DND-41 (cell line): Measurements from ENCODE around the gene TTC28.
A peak's percentile ranks its signal among the peaks of the same experiment; 100 is the strongest.

ENCODE experiments used
- ATAC-seq: fragments of 200-7000 bp; cut with Tn5 transposase; 3 replicates; pipeline ENCODE4 v1.9.1; 2021; ENCODE audit warnings: low read depth; ENCODE audit not compliant: insufficient read depth
- DNase-seq: peaks from one replicate; pipeline ENCODE4 v3.0.0-alpha.2; 2020
- H2AFZ ChIP-seq: 2 replicates; pipeline ENCODE4 v1.6.0; 2012; ENCODE audit warnings: low read depth, low read length
- H3K27ac ChIP-seq: 2 replicates; pipeline ENCODE4 v1.5.1; 2012; ENCODE audit warnings: low read length, inconsistent platforms
- H3K27me3 ChIP-seq: fragments of 200-600 bp; sonication (generic); 2 replicates; pipeline ENCODE4 v1.6.0; 2012; ENCODE audit warnings: low read length, mild to moderate bottlenecking, inconsistent platforms; ENCODE audit not compliant: insufficient read depth, poor library complexity
- H3K36me3 ChIP-seq: 2 replicates; pipeline ENCODE4 v1.5.1; 2012; ENCODE audit warnings: low read length, inconsistent platforms; ENCODE audit not compliant: insufficient read depth
- H3K4me1 ChIP-seq: 2 replicates; pipeline ENCODE4 v1.5.1; 2012; ENCODE audit warnings: mild to moderate bottlenecking, low read length; ENCODE audit not compliant: insufficient read depth
- H3K4me2 ChIP-seq: 2 replicates; pipeline ENCODE4 v1.6.0; 2012; ENCODE audit warnings: mild to moderate bottlenecking, moderate library complexity, low read length, inconsistent platforms; ENCODE audit not compliant: insufficient read depth
- H3K4me3 ChIP-seq, 2 experiments: fragments of 200-600 bp in 1 of 2; shearing (Covaris generic) in 1 of 2; 2 replicates each; pipeline ENCODE4 v1.5.1; 2012 to 2016; ENCODE audit warnings: inconsistent platforms in 2 of 2, low read length in 2 of 2, mild to moderate bottlenecking in 2 of 2, low read depth in 1 of 2, moderate library complexity in 1 of 2
- H3K79me2 ChIP-seq: 2 replicates; pipeline ENCODE4 v1.6.0; 2012; ENCODE audit warnings: low read length, inconsistent platforms; ENCODE audit not compliant: insufficient read depth
- H3K9ac ChIP-seq: 2 replicates; pipeline ENCODE4 v1.6.0; 2012; ENCODE audit warnings: low read depth, mild to moderate bottlenecking, inconsistent platforms, low read length, moderate library complexity
- H3K9me3 ChIP-seq: 2 replicates; pipeline ENCODE4 v1.5.1; 2012; ENCODE audit warnings: low read length, moderate library complexity, mild to moderate bottlenecking, inconsistent platforms; ENCODE audit not compliant: insufficient read depth, severe bottlenecking
- H4K20me1 ChIP-seq: 2 replicates; pipeline ENCODE4 v1.6.0; 2012; ENCODE audit warnings: low read length; ENCODE audit not compliant: insufficient read depth
- CTCF ChIP-seq: IDR thresholded peaks from 2 replicates; pipeline ENCODE4 v1.5.1; 2012; ENCODE audit warnings: borderline replicate concordance, low read length, moderate library complexity, mild to moderate bottlenecking; ENCODE audit not compliant: poor library complexity, severe bottlenecking; ENCODE audit errors: extremely low read depth
- EZH2 ChIP-seq: IDR thresholded peaks from 3 replicates; pipeline ENCODE4 v1.6.1; 2012; ENCODE audit warnings: borderline replicate concordance, low read depth, mild to moderate bottlenecking, moderate library complexity, low read length, inconsistent platforms; ENCODE audit not compliant: severe bottlenecking

The TTC28 gene

GRCh38 chr22:27986937-27987336 lies 692.7 kb downstream of the TTC28 start:
- no peaks in the 10 kb centered on the region for H3K27me3 ChIP-seq
- no peak overlapping the region for H3K4me3 ChIP-seq
- DNase-seq (no peak), ATAC-seq (no peak)
- peak overlapping the region; percentile 53 for H3K27ac ChIP-seq
- H3K9ac ChIP-seq: no peak overlapping the region
- peaks cover 3% of the 10 kb centered on the region for H4K20me1 ChIP-seq
- no peaks in the 10 kb centered on the region for H3K79me2 ChIP-seq
- peaks cover 86% of the 10 kb centered on the region for H3K36me3 ChIP-seq
- no peaks in the 10 kb centered on the region for H3K9me3 ChIP-seq
- peaks cover 23% of the 10 kb centered on the region for H3K4me1 ChIP-seq
- H2AFZ ChIP-seq: no peak overlapping the region
- no peak overlapping the region for H3K4me2 ChIP-seq
- no peak for TF ChIP-seq EZH2
- TF ChIP-seq CTCF: no peak

GRCh38 chr22:27986459-27986858 lies 693.2 kb downstream of the TTC28 start:
- no peak overlapping the region for H3K9ac ChIP-seq
- H3K79me2 ChIP-seq: no peaks in the 10 kb centered on the region
- H4K20me1 ChIP-seq: peaks cover 3% of the 10 kb centered on the region
- H3K36me3 ChIP-seq: peaks cover 86% of the 10 kb centered on the region
- DNase-seq: no peak
- H3K27me3 ChIP-seq: no peaks in the 10 kb centered on the region
- H3K9me3 ChIP-seq: no peaks in the 10 kb centered on the region
- no peak for TF ChIP-seq CTCF
- no peak for TF ChIP-seq EZH2
- ATAC-seq: no peak
- no peak overlapping the region for H3K27ac ChIP-seq
- H3K4me3 ChIP-seq: no peak overlapping the region
- H3K4me2 ChIP-seq: no peak overlapping the region
- no peak overlapping the region for H2AFZ ChIP-seq
- H3K4me1 ChIP-seq: peaks cover 23% of the 10 kb centered on the region

- H3K79me2 ChIP-seq: no peaks in the 10 kb centered on the region
These were observed 694.0 kb downstream of the TTC28 start for GRCh38 chr22:27985323-27986275.

More at GRCh38 chr22:27985323-27986275, 694.0 kb downstream of the TTC28 start:
- H3K36me3 ChIP-seq: peaks cover 81% of the 10 kb centered on the region
- TF ChIP-seq CTCF: no peak
- no peak for TF ChIP-seq EZH2
- no peak for ATAC-seq
- no peak overlapping the region for H3K9ac ChIP-seq
- H3K27ac ChIP-seq: no peak overlapping the region
- DNase-seq: no peak
- H3K4me2 ChIP-seq: no peak overlapping the region
- H4K20me1 ChIP-seq: peaks cover 3% of the 10 kb centered on the region
- no peaks in the 10 kb centered on the region for H3K27me3 ChIP-seq
- no peaks in the 10 kb centered on the region for H3K9me3 ChIP-seq
- H3K4me3 ChIP-seq: no peak overlapping the region
- no peak overlapping the region for H2AFZ ChIP-seq
- peaks cover 23% of the 10 kb centered on the region for H3K4me1 ChIP-seq
